ENCODE measurements around the gene CES4A.

DNA sequence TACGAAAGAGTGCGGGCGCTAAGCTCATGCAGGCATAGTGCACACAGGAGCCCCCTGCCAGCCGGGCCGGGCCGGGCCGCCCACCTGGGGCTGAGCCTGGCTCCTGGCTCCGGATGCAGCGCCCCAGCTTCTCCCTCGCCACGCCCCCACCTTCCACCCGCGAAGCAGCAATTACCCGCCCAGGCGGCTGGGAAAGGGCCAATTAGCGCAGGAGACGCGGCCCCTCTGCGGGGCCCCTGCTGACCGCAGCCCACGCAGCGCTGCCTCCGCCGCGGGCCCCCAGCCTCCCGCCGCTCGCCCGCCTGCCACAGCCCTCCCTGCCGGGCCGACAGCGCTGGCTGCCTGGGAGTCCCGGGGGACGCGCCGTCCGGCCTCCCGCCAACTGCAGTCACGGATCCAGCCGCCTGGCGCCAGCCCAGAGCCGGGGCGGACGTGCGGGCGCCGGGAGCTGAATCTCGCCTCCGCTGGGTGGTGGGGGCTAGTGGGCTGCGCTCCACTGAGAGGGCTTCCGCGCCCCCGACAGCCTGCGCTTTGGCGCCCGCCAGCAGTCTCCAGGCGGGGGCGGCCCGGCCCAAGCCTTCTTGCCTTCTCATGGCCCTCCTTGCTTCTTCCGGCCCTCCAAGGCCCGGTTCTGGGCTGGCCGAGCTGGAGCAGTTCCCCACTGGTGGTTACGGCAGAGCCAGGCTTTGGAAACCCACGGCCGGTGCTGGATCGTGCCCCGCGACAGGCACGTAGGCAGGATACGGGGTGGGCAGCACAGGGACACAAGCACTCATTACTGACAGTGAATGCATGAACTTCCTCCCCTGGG lies 25.6 kb downstream of the CES4A start:
- TF ChIP-seq, protein P1, sequence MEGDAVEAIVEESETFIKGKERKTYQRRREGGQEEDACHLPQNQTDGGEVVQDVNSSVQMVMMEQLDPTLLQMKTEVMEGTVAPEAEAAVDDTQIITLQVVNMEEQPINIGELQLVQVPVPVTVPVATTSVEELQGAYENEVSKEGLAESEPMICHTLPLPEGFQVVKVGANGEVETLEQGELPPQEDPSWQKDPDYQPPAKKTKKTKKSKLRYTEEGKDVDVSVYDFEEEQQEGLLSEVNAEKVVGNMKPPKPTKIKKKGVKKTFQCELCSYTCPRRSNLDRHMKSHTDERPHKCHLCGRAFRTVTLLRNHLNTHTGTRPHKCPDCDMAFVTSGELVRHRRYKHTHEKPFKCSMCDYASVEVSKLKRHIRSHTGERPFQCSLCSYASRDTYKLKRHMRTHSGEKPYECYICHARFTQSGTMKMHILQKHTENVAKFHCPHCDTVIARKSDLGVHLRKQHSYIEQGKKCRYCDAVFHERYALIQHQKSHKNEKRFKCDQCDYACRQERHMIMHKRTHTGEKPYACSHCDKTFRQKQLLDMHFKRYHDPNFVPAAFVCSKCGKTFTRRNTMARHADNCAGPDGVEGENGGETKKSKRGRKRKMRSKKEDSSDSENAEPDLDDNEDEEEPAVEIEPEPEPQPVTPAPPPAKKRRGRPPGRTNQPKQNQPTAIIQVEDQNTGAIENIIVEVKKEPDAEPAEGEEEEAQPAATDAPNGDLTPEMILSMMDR (IDR thresholded peaks at IDR 0.05) = peak in 2 of 6 experiments; percentile 44 to 48
- TF ChIP-seq POLR2A (IDR thresholded peaks at IDR 0.05) = peak in 1 of 2 donors; percentile 15

All from thyroid gland (tissue), 4 donors.